NCI-H1694 (cell line): ENCODE results near the gene NBEAL2.

ENCODE experiments used
- DNase-seq: peaks from one replicate; lab custom pipeline; 2025; lab: John Stamatoyannopoulos, UW

NBEAL2 gene

GRCh38 chr3:47000198-47000815, 20.8 kb downstream of the NBEAL2 start:
- no peak for DNase-seq

- DNase-seq = no peak
Observed at GRCh38 chr3:47000922-47001730, 21.7 kb downstream of the NBEAL2 start.

- DNase-seq = no peak
Observed at GRCh38 chr3:47001731-47002170, 22.3 kb downstream of the NBEAL2 start.

- DNase-seq = no peak
Observed at GRCh38 chr3:47002171-47003055, 22.9 kb downstream of the NBEAL2 start.

- DNase-seq = no peak
Observed at GRCh38 chr3:47003056-47003410, 23.6 kb downstream of the NBEAL2 start.

- no peak for DNase-seq
Observed at GRCh38 chr3:47003461-47004368, 24.2 kb downstream of the NBEAL2 start.

GRCh38 chr3:47004369-47005211, 25.1 kb downstream of the NBEAL2 start:
- DNase-seq = no peak

GRCh38 chr3:47005212-47006144, 26.0 kb downstream of the NBEAL2 start:
- no peak for DNase-seq

- no peak for DNase-seq
Observed at GRCh38 chr3:47006145-47006651, 26.7 kb downstream of the NBEAL2 start.

- DNase-seq = no peak
Observed at GRCh38 chr3:47007001-47007400, 27.5 kb downstream of the NBEAL2 start.

- DNase-seq = no peak
Observed at GRCh38 chr3:47007482-47008233, 28.2 kb downstream of the NBEAL2 start.

- no peak for DNase-seq
Observed at GRCh38 chr3:47008234-47008796, 28.8 kb downstream of the NBEAL2 start.

- no peak for DNase-seq
Observed at GRCh38 chr3:47008851-47009224, 29.4 kb downstream of the NBEAL2 start.

GRCh38 chr3:47009225-47010110, 30.0 kb downstream of the NBEAL2 start:
- no peak for DNase-seq

- DNase-seq = no peak
Observed at GRCh38 chr3:47010111-47010712, 30.7 kb downstream of the NBEAL2 start.

- no peak for DNase-seq
Observed at GRCh38 chr3:47010910-47011309, 31.4 kb downstream of the NBEAL2 start.

- DNase-seq = no peak
Observed at GRCh38 chr3:47011371-47011770, 31.9 kb downstream of the NBEAL2 start.
